ENCODE results near the gene LONP1. TPM values are rescaled to one million over a fixed set of nuclear protein-coding genes. Genes with fewer than 3 reads are reported as not detected.

Gene LONP1
- total and polyA plus RNA-seq, 2 of the 8 experiments (the other 6 are each of a cell fraction or from before 2014, with no cell fraction given) = 98.1 to 117 TPM

DNA sequence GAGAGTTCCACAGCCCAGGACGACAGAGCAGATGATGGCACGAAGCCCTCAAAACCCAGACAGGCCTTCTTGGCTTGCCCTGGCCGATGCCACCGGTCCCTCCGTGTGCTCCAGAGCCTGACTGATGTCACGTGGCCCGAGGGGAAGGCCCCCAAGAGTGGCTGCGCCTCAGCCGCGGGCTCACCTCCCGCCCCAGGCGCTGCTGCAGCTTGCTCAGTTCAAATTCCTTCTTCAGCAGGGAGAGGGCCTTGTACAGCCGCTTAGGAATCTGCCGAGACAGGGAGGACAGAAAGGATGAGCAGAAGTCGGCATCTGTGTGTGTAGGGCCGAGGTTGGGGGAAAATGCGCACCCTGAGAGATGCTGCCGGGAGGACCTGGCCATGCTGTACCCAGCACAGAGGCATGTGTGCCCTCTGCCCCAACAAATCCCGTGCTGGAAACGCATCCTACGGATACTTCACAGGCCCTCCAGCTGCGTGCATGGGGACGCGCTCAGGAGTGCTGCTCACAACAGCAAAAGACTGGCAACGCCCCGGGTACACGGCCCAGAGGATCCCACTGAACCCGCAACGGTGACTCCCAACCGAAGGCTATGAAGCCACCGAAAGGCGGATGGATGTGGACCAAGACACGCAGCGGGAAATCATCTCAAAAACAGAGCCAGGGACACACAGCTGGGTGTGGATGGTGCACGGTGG lies 12.9 kb downstream of the LONP1 start:
- Histone ChIP-seq H4K91ac (replicated peaks; ENCODE audit: insufficient read length, low read length) (no peak overlapping the region), H3K4me3 (ENCODE audit: extremely low read depth in 1 of 4, insufficient read depth in 2 of 4, low read depth in 3 of 4, low read length in 4 of 4) (no peak overlapping the region)
- TF ChIP-seq POU5F1 (IDR thresholded peaks at IDR 0.05; ENCODE audit: low read depth, low read length) (no peak), SP1 (IDR thresholded peaks at IDR 0.05; ENCODE audit: low read depth, low read length) (no peak), GABPA (IDR thresholded peaks at IDR 0.05; ENCODE audit: borderline replicate concordance, insufficient read depth, low read length) (no peak), SIRT6 (IDR thresholded peaks at IDR 0.05; ENCODE audit: low read length) (no peak), YY1 (IDR thresholded peaks at IDR 0.05; ENCODE audit: low read depth, low read length) (no peak), RNF2 (IDR thresholded peaks at IDR 0.05; ENCODE audit: borderline replicate concordance, low read depth, low read length, missing control alignments, poor library complexity, severe bottlenecking) (no peak), EGR1 (IDR thresholded peaks at IDR 0.05; ENCODE audit: borderline replicate concordance, low read depth, low read length) (no peak), POLR2A (IDR thresholded peaks at IDR 0.05; ENCODE audit: control extremely low read depth in 1 of 2, low read depth in 2 of 2, low read length in 2 of 2) (no peak), SAP30 (IDR thresholded peaks at IDR 0.05; ENCODE audit: insufficient read depth, insufficient replicate concordance, low read length) (no peak), CHD2 (IDR thresholded peaks at IDR 0.05; ENCODE audit: low read length) (no peak), SP4 (IDR thresholded peaks at IDR 0.05; ENCODE audit: low read length) (no peak), SUZ12 (IDR thresholded peaks at IDR 0.05; ENCODE audit: low read length) (no peak), GTF2F1 (IDR thresholded peaks at IDR 0.05; ENCODE audit: borderline replicate concordance, low read depth, low read length) (no peak), TBP (IDR thresholded peaks at IDR 0.05; ENCODE audit: low read depth, low read length) (no peak)

More for the DNA sequence above, 12.9 kb downstream of the LONP1 start:
- ChIA-PET CTCF (ENCODE audit: partially characterized antibody) (interaction anchor here (0.9 to 5.4 kb wide), 5 partner anchors 10 to 41 kb away, joined by 3 to 23 read pairs (median 3); partner anchors contain the start of gene RPL36), POLR2A (ENCODE audit: partially characterized antibody) (interaction anchor here (0.6 to 22.4 kb wide), 6 partner anchors 10 to 192 kb away, joined by 3 to 620 read pairs (median 6); partner anchors contain the start of genes CATSPERD, LONP1, PRR22 and RPL36)
- H2BK5ac ChIP-seq (ENCODE audit: low read depth, low read length) = no peak overlapping the region; the same call in 1 of the 2 replicates
- no peaks in the 10 kb centered on the region for H3K79me2 ChIP-seq (ENCODE audit: control insufficient read depth in 1 of 2, insufficient read depth in 2 of 2, low read length in 2 of 2)
- no peak overlapping the region for H3K14ac ChIP-seq (ENCODE audit: insufficient read length)
- no peaks in the 10 kb centered on the region for H3K27me3 ChIP-seq (replicated peaks in 1 of 4; ENCODE audit: control insufficient read depth in 3 of 4, extremely low read depth in 1 of 4, insufficient read depth in 3 of 4, low read length in 3 of 4)
- H4K8ac ChIP-seq (ENCODE audit: extremely low read depth, insufficient read depth, low read length) = no peak overlapping the region
- peaks cover 0 to 5% of the 10 kb centered on the region in 2 experiments; a peak in 1 of 4 replicates for H3K9me3 ChIP-seq (ENCODE audit: insufficient read depth in 2 of 2, low read depth in 1 of 2, low read length in 1 of 2)
- H3K23me2 ChIP-seq (ENCODE audit: low read depth, low read length) = no peaks in the 10 kb centered on the region
- no peak overlapping the region for H3K56ac ChIP-seq (replicated peaks; ENCODE audit: insufficient read length, low read depth, low read length)
- no peak for FAIRE-seq
- no peak overlapping the region for H3K27ac ChIP-seq (ENCODE audit: low read depth, low read length)
- H3K4me2 ChIP-seq (ENCODE audit: insufficient read depth in 1 of 2, low read depth in 2 of 2, low read length in 2 of 2) = no peak overlapping the region
- no peaks in the 10 kb centered on the region for H3K4me1 ChIP-seq (replicated peaks in 1 of 4; ENCODE audit: control insufficient read depth in 3 of 4, insufficient read depth in 4 of 4, low read length in 3 of 4)
- no peak overlapping the region for H2BK12ac ChIP-seq (ENCODE audit: low read depth, low read length)
- peaks cover 3 to 15% of the 10 kb centered on the region in 2 experiments for H4K20me1 ChIP-seq (replicated peaks in 1 of 2; ENCODE audit: control insufficient read depth in 1 of 2, insufficient read depth in 2 of 2, low read length in 2 of 2)
- H4K5ac ChIP-seq (ENCODE audit: insufficient read length, low read depth, low read length) = no peak overlapping the region
- no peak overlapping the region for H2BK20ac ChIP-seq (ENCODE audit: low read length)
- no peak overlapping the region for H2AFZ ChIP-seq (ENCODE audit: low read length)
- no peak for DNase-seq (ENCODE audit: low read depth in 1 of 2, low spot score in 2 of 2)
- no peak overlapping the region for H2AK5ac ChIP-seq (ENCODE audit: low read depth, low read length)
- H3K79me1 ChIP-seq (ENCODE audit: low read depth, low read length) = no peaks in the 10 kb centered on the region; the same call in 1 of the 2 replicates
- H3K9ac ChIP-seq (replicated peaks in 1 of 4; ENCODE audit: extremely low read depth in 1 of 4, low read depth in 3 of 4, low read length in 3 of 4) = no peak overlapping the region
- H3K18ac ChIP-seq (ENCODE audit: extremely low read depth, low read length) = no peak overlapping the region
- no peak overlapping the region for H2BK120ac ChIP-seq (replicated peaks; ENCODE audit: low read depth, low read length)
- peaks cover 45 to 77% (median 70%) of the 10 kb centered on the region in 4 experiments for H3K36me3 ChIP-seq (ENCODE audit: control insufficient read depth in 2 of 4, insufficient read depth in 4 of 4, low read length in 3 of 4)
- 95% methylated on average over 35 of the region's 35 CpGs; no CpG with 5 or more reads in 1 of the 2 experiments for WGBS, 2 experiments (ENCODE audit: extremely low coverage in 1 of 2, insufficient coverage in 1 of 2, insufficient read length in 1 of 2, insufficient replicate concordance in 2 of 2, low coverage in 1 of 2, low lambda C conversion rate in 2 of 2, missing lambda C conversion rate in 1 of 2)
- H2BK15ac ChIP-seq (ENCODE audit: low read length) = no peak overlapping the region
- no peak overlapping the region for H3K4ac ChIP-seq (replicated peaks; ENCODE audit: insufficient read length, low read depth, low read length)
- no peak overlapping the region for H3K23ac ChIP-seq (ENCODE audit: insufficient read length)

All from H1 (cell line).